HG03439 (cell line): ENCODE data around the gene CHRNB1.
"Not testable (repeated sequence)": the region's sequence is repeated elsewhere in the genome, so short reads cannot be mapped to it uniquely, and the experiment has no call there.

Experiments used
- ATAC-seq: cut with Tn5 transposase; IDR thresholded peaks from one replicate; pipeline ENCODE4 v1.9.1; 2021; ENCODE audit warnings: mild to moderate bottlenecking, moderate library complexity; ENCODE audit not compliant: unreplicated experiment

The CHRNB1 gene

GRCh38 chr17:7482742-7483088, 37.9 kb downstream of the CHRNB1 start:
- not testable (repeated sequence) for ATAC-seq

DNA sequence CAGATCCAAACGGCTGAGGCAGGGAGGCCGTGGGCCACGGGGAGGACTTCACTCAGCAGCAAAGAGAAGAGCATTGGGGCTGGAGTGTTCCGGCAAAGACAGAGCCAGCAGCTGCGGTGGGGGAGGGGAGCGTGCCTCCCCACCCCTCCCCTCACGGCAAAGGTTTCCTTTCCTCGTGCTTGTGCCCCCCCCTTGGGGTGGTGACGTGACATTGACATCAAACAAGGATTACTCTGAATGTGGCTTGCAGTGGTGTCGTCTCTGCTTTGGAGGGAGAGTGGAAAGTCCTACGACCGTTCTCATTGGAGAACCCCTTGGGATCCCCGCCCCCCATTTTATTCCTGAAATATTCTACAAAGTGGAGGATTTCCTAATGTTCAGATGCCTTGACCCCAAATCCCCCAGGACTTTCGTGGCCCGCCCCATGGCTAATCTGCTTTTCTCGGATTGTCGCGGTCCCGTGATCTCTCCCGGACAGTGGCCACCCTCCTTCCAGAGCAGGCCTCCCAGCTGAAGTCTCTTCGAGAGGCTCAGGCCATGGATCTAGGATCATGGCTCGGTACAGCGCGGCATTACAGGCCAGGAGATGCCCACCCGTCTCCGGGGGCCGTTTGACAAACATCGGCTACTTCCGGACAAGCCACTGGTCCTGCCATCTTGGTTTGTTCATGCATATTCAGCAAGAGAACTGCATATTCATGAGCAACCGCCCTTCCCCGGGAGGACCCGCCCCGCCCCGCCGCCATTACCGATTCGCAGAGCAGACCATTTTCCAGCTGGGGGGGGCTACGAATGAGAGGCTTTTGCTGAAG, 38.6 kb downstream of the CHRNB1 start:
- ATAC-seq = peak; percentile 42

DNA sequence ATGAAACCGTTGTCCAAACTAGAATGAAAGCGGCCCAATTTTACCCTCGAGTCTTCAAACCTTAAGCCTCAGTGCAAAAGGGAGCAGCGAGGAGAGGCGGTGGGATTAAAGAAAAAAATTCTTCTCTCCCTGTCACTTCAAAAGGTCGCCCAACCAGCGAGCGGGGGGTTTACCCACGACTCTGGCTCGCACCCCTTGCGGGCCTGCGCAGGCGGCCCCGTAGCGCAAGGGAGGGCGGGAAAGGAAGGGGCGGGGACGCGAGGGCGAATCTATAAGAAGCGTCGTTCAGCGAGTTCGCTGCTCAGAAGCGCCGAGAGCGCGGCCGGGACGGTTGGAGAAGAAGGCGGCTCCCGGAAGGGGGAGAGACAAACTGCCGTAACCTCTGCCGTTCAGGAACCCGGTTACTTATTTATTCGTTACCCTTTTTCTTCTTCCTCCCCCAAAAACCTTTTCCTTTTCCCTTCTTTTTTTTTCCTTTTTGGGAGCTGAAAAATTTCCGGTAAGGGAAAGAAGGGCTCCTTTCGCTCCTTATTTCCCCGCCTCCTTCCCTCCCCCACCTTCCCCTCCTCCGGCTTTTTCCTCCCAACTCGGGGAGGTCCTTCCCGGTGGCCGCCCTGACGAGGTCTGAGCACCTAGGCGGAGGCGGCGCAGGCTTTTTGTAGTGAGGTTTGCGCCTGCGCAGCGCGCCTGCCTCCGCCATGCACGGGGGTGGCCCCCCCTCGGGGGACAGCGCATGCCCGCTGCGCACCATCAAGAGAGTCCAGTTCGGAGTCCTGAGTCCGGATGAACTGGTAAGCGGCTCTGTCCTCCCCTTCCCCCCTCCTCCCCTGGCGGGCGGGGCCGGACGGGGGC, 39.4 kb downstream of the CHRNB1 start, which contains the start of gene POLR2A:
TSS of gene POLR2A (plus strand) at position 300 of the 852 bp plus-strand sequence.
- ATAC-seq = peak; percentile 63

- ATAC-seq = no peak
These were observed 40.1 kb downstream of the CHRNB1 start for GRCh38 chr17:7484919-7485377.

GRCh38 chr17:7486181-7486580, 41.3 kb downstream of the CHRNB1 start:
- ATAC-seq = no peak

- ATAC-seq = no peak
These were observed 45.3 kb downstream of the CHRNB1 start for GRCh38 chr17:7490144-7490543.

GRCh38 chr17:7491583-7491982, 46.7 kb downstream of the CHRNB1 start:
- ATAC-seq = no peak

DNA sequence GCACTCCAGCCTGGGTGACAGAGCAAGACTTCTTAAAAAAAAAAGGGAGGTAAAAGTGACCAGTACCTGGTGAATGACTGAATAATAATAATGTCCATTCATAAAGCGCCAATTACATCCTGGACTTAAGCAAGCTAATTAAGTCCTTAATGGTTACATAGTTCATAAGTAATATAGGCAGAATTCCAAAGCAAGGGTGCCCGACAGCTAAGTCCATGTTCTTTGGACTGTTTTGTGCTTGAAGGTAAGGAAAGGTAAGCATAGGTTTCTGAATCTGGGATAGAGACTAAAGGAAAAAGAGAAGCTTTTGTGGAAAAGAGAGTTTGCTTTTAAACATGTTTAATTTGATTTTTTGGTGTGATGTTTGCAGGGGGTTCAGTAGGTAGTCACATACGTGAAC, 49.1 kb downstream of the CHRNB1 start:
- no peak for ATAC-seq

- no peak for ATAC-seq
These were observed 51.1 kb downstream of the CHRNB1 start for GRCh38 chr17:7495906-7496434.

- no peak for ATAC-seq
These were observed 51.8 kb downstream of the CHRNB1 start for GRCh38 chr17:7496470-7497183.

- no peak for ATAC-seq
These were observed 52.4 kb downstream of the CHRNB1 start for GRCh38 chr17:7497228-7497627.

- no peak for ATAC-seq
These were observed 52.8 kb downstream of the CHRNB1 start for GRCh38 chr17:7497636-7498035.

DNA sequence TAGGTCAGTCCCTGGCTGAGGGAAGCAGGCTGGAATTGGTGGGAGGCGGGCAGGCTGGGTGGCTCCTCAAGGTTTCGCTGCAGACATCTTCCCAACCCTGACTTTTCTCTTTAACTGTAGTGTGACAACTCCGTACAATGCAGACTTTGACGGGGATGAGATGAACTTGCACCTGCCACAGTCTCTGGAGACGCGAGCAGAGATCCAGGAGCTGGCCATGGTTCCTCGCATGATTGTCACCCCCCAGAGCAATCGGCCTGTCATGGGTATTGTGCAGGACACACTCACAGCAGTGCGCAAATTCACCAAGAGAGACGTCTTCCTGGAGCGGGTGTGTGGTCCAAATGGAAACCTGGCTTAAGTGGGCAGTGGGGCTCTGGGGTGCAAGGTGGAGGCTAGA, 54.3 kb downstream of the CHRNB1 start:
- no peak for ATAC-seq

GRCh38 chr17:7501729-7502128, 56.9 kb downstream of the CHRNB1 start:
- no peak for ATAC-seq

- ATAC-seq = no peak
These were observed 57.4 kb downstream of the CHRNB1 start for GRCh38 chr17:7502171-7502847.

DNA sequence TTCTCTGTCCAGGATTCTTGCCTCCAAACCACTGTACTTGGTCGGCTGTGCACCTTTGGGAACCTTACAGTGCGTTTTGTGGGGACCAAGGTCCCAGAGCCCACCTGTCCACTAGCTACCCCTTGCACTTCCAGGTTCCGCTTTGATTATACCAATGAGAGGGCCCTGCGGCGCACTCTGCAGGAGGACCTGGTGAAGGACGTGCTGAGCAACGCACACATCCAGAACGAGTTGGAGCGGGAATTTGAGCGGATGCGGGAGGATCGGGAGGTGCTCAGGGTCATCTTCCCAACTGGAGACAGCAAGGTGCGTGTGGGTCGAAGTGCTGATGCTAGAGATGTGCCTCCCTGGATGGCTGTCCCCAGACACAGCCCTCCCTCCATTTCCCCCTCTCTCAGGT, 58.1 kb downstream of the CHRNB1 start:
- ATAC-seq = no peak

DNA sequence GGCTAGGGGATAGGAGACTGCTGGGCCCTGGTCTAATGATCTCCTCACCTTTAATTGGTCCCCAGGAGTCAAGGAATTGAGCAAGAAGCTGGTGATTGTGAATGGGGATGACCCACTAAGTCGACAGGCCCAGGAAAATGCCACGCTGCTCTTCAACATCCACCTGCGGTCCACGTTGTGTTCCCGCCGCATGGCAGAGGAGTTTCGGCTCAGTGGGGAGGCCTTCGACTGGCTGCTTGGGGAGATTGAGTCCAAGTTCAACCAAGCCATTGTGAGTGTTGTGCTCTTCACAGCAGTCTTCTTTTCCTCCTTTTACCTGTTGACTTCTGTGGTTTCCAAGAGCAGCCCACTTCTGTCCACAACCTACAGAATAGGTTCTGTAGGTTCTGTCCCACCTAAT, 58.7 kb downstream of the CHRNB1 start:
- ATAC-seq = no peak
